Calu3 (cell line): ENCODE measurements around the gene RBFOX2. TPM values are rescaled to one million over a fixed set of nuclear protein-coding genes. Genes with fewer than 3 reads are reported as not detected.
"Not testable (repeated sequence)": the region's sequence is repeated elsewhere in the genome, so short reads cannot be mapped to it uniquely, and the experiment has no call there.

Source experiments
- BruUV-seq: library from RNA; stranded (reverse); fragments of 400-500 nt; replicated peaks from 2 replicates; lab custom pipeline; 2021; lab: Mats Ljungman, UMichigan
- CTCF ChIA-PET: fragments of 300-600 bp; sonication (Branson Sonifier 250); formaldehyde crosslinking; loops from one replicate; lab custom pipeline; 2022; ENCODE audit warnings: antibody characterized with exemption; lab: Charles Lee
- DNase-seq: peaks from one replicate; pipeline ENCODE4 v3.0.0; 2022
- H3K27ac Mint-ChIP-seq: one replicate; pipeline ENCODE4 v1.8.0; 2022; ENCODE audit warnings: mixed read lengths; ENCODE audit not compliant: unreplicated experiment
- H3K27me3 Mint-ChIP-seq: one replicate; pipeline ENCODE4 v1.8.0; 2022; ENCODE audit warnings: mixed read lengths; ENCODE audit not compliant: unreplicated experiment
- H3K36me3 Mint-ChIP-seq: one replicate; pipeline ENCODE4 v1.8.0; 2022; ENCODE audit warnings: mild to moderate bottlenecking, moderate library complexity, mixed read lengths; ENCODE audit not compliant: insufficient read depth, unreplicated experiment
- H3K4me1 Mint-ChIP-seq: one replicate; pipeline ENCODE4 v1.8.0; 2022; ENCODE audit warnings: mild to moderate bottlenecking, low read depth, mixed read lengths; ENCODE audit not compliant: unreplicated experiment
- H3K4me3 Mint-ChIP-seq: one replicate; pipeline ENCODE4 v1.8.0; 2022; ENCODE audit warnings: mild to moderate bottlenecking, low read depth, moderate library complexity, mixed read lengths; ENCODE audit not compliant: unreplicated experiment
- H3K9me3 Mint-ChIP-seq: one replicate; pipeline ENCODE4 v1.8.0; 2022; ENCODE audit warnings: low read depth, mixed read lengths; ENCODE audit not compliant: unreplicated experiment
- intact Hi-C: fragments of 100-400 bp; cut with micrococcal nuclease; formaldehyde crosslinking; loops from one replicate; pipeline ENCODE4 v1.10.0; 2022; ENCODE audit not compliant: unreplicated experiment
- total RNA-seq: library from RNA; stranded (reverse); gene quantifications from 2 replicates; pipeline ENCODE4 v1.2.3, GENCODE V29; 2022
- TF ChIP-seq, protein P1 (sequence below): fragments of 200-600 bp; IDR thresholded peaks from one replicate; pipeline ENCODE4 v1.8.0; 2022; ENCODE audit warnings: antibody characterized with exemption; ENCODE audit not compliant: unreplicated experiment

Gene RBFOX2
- total RNA-seq, 1 experiment from 2014 or later: 63.1 TPM

DNA sequence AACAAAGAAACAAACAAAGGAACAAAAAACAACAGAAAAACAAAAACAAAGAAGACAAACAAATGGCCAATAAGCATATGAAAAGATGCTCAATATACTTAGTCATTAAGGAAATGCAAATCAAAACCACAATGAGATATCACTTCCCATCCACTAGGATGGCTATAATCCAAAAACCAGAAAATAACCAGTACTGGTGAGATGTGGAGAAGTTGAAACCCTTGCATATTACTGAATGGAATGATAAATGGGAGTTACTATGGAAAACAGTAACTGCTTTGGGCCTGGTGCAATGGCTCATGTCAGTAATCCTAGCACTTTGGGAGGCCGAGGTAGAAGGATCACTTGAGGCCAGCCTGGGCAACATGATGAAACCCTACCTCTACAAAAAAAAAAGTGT lies 44.9 kb upstream of the RBFOX2 start:
- no peak overlapping the region for H3K27ac Mint-ChIP-seq
- DNase-seq: no peak
- H3K9me3 Mint-ChIP-seq: no peaks in the 10 kb centered on the region
- no TSS peak for BruUV-seq
- H3K36me3 Mint-ChIP-seq: no peaks in the 10 kb centered on the region
- H3K4me3 Mint-ChIP-seq: no peak overlapping the region
- H3K4me1 Mint-ChIP-seq: no peaks in the 10 kb centered on the region
- intact Hi-C loops: no loop called here
- TF ChIP-seq, protein P1, sequence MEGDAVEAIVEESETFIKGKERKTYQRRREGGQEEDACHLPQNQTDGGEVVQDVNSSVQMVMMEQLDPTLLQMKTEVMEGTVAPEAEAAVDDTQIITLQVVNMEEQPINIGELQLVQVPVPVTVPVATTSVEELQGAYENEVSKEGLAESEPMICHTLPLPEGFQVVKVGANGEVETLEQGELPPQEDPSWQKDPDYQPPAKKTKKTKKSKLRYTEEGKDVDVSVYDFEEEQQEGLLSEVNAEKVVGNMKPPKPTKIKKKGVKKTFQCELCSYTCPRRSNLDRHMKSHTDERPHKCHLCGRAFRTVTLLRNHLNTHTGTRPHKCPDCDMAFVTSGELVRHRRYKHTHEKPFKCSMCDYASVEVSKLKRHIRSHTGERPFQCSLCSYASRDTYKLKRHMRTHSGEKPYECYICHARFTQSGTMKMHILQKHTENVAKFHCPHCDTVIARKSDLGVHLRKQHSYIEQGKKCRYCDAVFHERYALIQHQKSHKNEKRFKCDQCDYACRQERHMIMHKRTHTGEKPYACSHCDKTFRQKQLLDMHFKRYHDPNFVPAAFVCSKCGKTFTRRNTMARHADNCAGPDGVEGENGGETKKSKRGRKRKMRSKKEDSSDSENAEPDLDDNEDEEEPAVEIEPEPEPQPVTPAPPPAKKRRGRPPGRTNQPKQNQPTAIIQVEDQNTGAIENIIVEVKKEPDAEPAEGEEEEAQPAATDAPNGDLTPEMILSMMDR: no peak
- CTCF ChIA-PET: no interaction called here
- H3K27me3 Mint-ChIP-seq: no peaks in the 10 kb centered on the region

DNA sequence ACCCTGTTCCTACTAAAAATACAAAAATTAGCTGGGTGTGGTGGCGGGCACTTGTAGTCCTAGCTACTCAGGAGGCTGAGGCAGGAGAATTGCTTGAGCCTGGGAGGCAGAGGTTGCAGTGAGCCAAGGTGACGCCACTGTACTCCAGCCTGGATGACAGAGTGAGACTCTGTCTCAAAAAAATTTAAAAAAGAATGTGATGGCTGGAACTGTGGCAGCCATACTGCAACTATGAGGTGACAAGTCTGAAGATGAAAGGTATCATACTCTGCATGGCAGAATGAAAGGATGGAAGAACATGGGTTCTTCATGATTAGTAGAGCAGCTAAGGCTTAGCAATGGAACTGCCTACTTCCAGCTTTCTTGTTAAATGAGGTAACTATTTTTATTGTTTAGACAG lies 42.0 kb upstream of the RBFOX2 start:
- H3K27me3 Mint-ChIP-seq, DNase-seq, H3K36me3 Mint-ChIP-seq, H3K4me1 Mint-ChIP-seq, H3K4me3 Mint-ChIP-seq, intact Hi-C loops, H3K9me3 Mint-ChIP-seq, H3K27ac Mint-ChIP-seq, BruUV-seq: not testable (repeated sequence)
- CTCF ChIA-PET: interaction anchor here (0.7 kb wide), 1 partner anchor 668 kb away, joined by 4 read pairs; no protein-coding TSS in a partner anchor

DNA sequence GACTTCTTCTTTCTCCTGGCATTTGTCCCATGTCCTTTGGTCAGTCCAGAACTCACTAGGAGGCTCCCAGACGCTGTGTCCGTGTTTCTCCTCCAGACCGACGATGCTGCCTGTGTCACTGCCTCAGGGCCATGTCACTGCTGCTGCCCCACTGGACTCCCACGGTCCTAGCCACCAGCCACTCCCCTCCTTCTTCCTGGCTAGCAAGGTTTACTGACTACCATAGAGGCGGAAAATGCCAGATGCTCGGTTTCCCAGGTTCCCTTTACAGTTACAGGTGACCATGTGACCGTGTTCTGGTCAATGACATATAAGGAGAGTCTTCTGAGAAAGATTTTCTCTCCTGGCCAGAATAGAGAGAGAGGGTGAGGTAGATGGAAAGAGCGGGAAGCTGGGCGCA lies 40.7 kb upstream of the RBFOX2 start:
- Mint-ChIP-seq H3K27me3 (no peaks in the 10 kb centered on the region), H3K27ac (no peak overlapping the region), H3K9me3 (no peaks in the 10 kb centered on the region), H3K4me3 (no peak overlapping the region), H3K4me1 (peaks cover 9% of the 10 kb centered on the region), H3K36me3 (peaks cover 14% of the 10 kb centered on the region)
- intact Hi-C loops: loop anchor here (10.0 kb wide), 1 partner anchor 55 kb away; no protein-coding TSS in a partner anchor
- TF ChIP-seq, protein P1: no peak
- CTCF ChIA-PET: interaction anchor here (0.6 kb wide), 1 partner anchor 55 kb away, joined by 3 read pairs; no protein-coding TSS in a partner anchor
- no peak for DNase-seq
- no TSS peak for BruUV-seq

DNA sequence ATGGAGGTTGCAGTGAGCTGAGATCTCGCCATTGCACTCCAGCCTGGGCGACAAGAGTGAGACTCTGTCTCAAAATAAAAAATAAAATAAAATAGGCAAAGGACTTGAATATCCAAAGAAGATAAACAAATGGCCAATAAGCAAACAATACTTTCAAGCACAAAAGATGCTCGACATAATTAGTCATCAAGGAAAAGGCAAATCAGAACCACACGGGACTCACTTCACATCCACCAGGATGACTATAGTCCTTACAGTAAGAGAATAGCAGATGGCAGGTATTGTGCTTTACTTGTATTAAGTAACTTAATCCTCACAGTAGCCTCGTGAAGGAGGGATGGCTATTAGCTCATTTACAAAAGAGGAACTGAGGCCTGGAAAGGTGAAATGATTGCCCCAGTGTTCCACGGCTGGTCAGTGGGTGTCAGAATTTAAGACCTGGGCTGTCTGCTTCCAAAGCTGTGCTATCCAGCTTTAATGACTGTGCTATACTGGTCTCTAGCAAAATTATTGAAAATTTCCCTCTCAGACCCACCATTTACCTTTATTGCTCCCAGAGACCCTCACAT lies 40.2 kb upstream of the RBFOX2 start:
- H3K4me3 Mint-ChIP-seq: no peak overlapping the region
- H3K4me1 Mint-ChIP-seq: peaks cover 9% of the 10 kb centered on the region
- H3K9me3 Mint-ChIP-seq: no peaks in the 10 kb centered on the region
- H3K36me3 Mint-ChIP-seq: peaks cover 14% of the 10 kb centered on the region
- intact Hi-C loops: loop anchor here (10.0 kb wide), 1 partner anchor 56 kb away; no protein-coding TSS in a partner anchor
- DNase-seq: no peak
- CTCF ChIA-PET: interaction anchor here (0.6 kb wide), 1 partner anchor 56 kb away, joined by 3 read pairs; no protein-coding TSS in a partner anchor
- H3K27me3 Mint-ChIP-seq: no peaks in the 10 kb centered on the region
- TF ChIP-seq, protein P1: no peak
- H3K27ac Mint-ChIP-seq: no peak overlapping the region
- no TSS peak for BruUV-seq

DNA sequence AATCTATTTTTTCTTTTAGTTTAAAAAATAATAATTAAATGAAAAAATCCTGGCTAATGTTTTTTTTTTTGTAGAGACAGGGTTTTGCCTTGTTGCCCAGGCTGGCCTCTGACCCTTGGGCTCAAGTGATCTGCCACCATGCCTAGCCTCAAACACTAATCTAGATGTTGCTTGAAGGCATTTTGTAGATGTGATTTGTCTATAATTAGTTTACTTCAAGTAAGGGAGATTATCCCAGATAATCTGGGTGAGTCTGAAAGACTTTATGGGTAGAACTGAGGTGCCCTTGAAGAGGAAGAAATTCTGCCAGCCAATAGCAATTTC lies 38.6 kb upstream of the RBFOX2 start:
- intact Hi-C loops: loop anchor here (2.0 to 10.0 kb wide), 2 partner anchors 58 to 136 kb away; no protein-coding TSS in a partner anchor
- CTCF ChIA-PET: interaction anchor here (1.0 kb wide), 1 partner anchor 39 kb away, joined by 6 read pairs; the partner anchor contains the start of gene RBFOX2
- TF ChIP-seq, protein P1: no peak
- DNase-seq: no peak
- H3K27me3 Mint-ChIP-seq: no peaks in the 10 kb centered on the region
- no peak overlapping the region for H3K27ac Mint-ChIP-seq
- no peak overlapping the region for H3K4me3 Mint-ChIP-seq
- BruUV-seq: no TSS peak
- no peaks in the 10 kb centered on the region for H3K9me3 Mint-ChIP-seq
- H3K36me3 Mint-ChIP-seq: peaks cover 14% of the 10 kb centered on the region
- peaks cover 9% of the 10 kb centered on the region for H3K4me1 Mint-ChIP-seq
